ENCODE data around the gene PAIP2.
"Not testable (repeated sequence)": the region's sequence is repeated elsewhere in the genome, so short reads cannot be mapped to it uniquely, and the experiment has no call there.

The PAIP2 gene

DNA sequence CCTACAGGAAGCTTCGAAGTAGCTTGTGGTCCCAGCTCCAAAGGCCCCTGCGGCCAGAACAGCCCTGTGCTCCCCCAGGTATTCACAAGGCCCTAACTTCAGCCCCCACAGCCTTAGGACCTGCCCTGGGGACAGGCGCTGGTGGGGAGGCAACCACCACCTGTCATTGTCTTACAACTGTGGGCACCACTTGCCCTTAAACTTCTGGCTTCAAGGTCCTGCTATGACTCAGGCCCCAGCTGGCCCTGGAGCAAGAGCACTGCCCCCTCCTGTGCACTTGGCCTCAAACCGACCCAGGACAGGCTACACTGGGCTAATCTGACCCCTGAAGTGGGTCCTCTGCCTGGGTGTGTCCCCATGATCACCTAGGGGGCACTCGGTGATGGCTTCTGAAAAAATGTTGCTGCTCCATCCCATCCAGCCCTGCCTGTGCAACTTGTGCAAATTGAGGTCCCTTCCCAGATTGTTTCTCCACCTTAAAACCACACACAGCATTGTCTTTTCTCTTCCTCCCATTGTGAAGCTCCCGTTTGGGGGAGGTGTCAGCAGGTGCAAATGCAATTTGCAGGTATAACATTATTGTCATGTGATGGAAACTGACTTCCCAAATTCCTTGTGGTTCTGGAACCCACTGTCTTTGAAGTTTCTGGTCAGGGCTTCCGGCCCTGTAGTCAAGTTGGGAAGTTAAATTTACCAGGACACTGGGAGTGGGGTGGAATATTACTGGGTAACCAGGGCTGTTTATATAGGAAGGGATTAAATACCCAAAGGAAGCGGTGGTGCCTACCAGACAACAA lies 54.4 kb downstream of the PAIP2 start:
- no peaks in the 10 kb centered on the region for H3K9me3 Mint-ChIP-seq
- peak overlapping the region; percentile 88 for H3K27ac Mint-ChIP-seq
- peak overlapping the region in 1 of 2 donors; percentile 70 for H3K4me3 Mint-ChIP-seq
- no peak for DNase-seq
- H3K27me3 Mint-ChIP-seq: no peaks in the 10 kb centered on the region
- ATAC-seq (replicated peaks): no peak
- H3K4me1 Mint-ChIP-seq: peaks cover 36 to 55% of the 10 kb centered on the region in 2 donors
- peaks cover 23 to 36% of the 10 kb centered on the region in 2 donors for H3K36me3 Mint-ChIP-seq

DNA sequence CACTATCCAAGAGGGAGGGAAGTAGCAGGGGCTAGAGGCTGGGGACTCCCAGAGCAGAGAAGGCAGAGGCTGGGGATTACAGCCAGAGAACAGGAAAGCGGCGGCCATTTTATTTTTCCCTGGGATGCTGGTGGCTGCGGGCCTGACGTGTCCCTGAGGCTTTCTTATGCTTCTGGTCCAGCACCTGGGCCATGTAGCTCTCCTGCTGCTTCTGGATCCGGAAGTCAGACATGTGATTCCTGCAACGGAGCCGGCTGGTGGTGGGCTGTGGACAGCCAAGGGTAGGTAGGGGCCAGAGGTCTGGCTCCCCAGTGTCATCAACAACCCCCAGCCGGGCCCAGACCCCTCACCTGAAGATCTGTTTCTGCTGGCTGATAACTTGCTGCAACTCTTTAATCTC lies 55.0 kb downstream of the PAIP2 start:
- Mint-ChIP-seq H3K27me3 (no peaks in the 10 kb centered on the region), H3K36me3 (peaks cover 25 to 29% of the 10 kb centered on the region in 2 donors), H3K4me3 (no peak overlapping the region), H3K4me1 (peaks cover 30 to 48% of the 10 kb centered on the region in 2 donors), H3K9me3 (no peaks in the 10 kb centered on the region), H3K27ac (peak overlapping the region; percentile 33)
- ATAC-seq (replicated peaks) (no peak), DNase-seq (no peak)

DNA sequence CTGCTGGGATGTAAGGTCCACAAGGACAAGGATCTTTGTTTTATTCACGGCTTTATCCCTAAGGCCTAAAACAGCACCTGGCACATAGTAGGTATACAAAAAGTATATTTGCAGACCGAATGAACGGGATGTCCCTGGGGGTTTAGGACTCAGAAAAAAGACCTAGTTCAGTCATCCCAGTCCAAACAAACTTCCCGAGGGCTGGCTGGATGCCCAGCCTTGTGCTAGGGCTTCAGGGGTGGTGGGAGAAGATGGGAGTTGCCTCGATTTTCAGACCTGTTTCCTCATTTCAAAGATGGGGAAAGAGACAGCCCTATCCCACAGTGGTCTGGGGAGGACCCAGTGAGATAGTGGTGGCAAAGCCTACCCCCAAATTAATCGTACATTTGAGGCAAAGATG lies 56.3 kb downstream of the PAIP2 start:
- Mint-ChIP-seq H3K9me3 (no peaks in the 10 kb centered on the region), H3K36me3 (peaks cover 24 to 25% of the 10 kb centered on the region in 2 donors), H3K4me1 (peaks cover 28 to 50% of the 10 kb centered on the region in 2 donors), H3K4me3 (no peak overlapping the region), H3K27ac (peak overlapping the region; percentile 42), H3K27me3 (no peaks in the 10 kb centered on the region)
- ATAC-seq (replicated peaks) (no peak), DNase-seq (no peak)

DNA sequence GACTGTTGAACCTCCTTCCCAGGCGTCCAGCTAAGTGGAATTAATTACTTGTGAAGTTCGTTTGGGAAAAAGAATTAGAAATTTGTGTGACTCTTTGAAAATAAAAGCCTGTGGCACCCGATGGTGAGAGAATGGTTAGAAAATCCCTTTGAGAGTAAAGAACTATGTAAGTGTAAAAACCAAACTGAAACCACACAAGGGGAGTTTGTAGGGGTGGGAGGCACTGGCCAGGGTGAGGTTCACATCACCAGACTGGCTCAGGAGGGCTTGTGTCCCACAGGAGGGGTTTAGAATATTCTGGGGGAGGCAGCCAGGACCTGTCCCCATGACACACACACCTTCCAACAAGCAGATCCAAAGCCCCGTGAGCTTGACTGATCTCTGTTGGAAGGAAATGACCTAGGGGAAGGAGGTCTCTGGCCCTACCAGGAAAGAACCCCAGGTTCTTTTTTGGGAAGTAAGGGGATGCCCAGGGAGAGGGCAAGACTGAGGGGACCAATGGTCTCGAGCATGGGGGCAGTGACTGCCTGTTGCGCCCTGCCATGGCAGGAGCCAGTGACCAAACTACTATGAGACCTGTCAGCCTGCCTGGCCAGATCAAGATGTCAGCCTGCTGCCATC lies 58.0 kb downstream of the PAIP2 start:
- peak overlapping the region; percentile 8 to 40 for H3K4me3 Mint-ChIP-seq
- no peak for DNase-seq

DNA sequence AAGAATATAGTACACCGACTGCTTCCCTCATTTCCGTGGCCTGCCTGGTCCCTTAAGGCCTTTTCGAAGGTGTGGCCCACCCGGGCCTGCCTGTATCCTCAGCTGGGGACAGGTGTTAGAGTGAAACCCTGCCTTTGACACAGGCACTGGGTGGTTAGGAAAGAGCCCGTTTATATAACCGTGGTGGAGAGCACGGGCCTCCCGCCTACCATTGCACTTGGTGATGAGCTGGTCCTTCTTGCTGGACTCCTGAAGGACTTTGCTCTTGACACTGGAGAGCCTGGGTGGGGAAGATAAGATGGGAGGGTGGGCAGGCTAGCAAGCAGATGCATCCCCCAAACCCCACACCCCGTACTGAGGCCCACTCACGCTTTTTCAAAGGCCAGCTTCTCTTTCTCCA lies 59.9 kb downstream of the PAIP2 start:
- H3K36me3 Mint-ChIP-seq: peaks cover 14 to 15% of the 10 kb centered on the region in 2 donors
- H3K27me3 Mint-ChIP-seq: no peaks in the 10 kb centered on the region
- no peak overlapping the region for H3K4me3 Mint-ChIP-seq
- H3K27ac Mint-ChIP-seq: no peak overlapping the region
- H3K9me3 Mint-ChIP-seq: peaks cover 0 to 1% of the 10 kb centered on the region in 2 donors
- no peak for ATAC-seq (replicated peaks)
- H3K4me1 Mint-ChIP-seq: peaks cover 33 to 50% of the 10 kb centered on the region in 2 donors
- no peak for DNase-seq

More for the DNA sequence above, 58.0 kb downstream of the PAIP2 start:
- Mint-ChIP-seq H3K9me3 (peaks cover 0 to 1% of the 10 kb centered on the region in 2 donors), H3K27ac (peak overlapping the region; percentile 93), H3K36me3 (peaks cover 24 to 27% of the 10 kb centered on the region in 2 donors), H3K27me3 (no peaks in the 10 kb centered on the region), H3K4me1 (peaks cover 38 to 52% of the 10 kb centered on the region in 2 donors)
- peak in 1 of 2 donors; percentile 47 for ATAC-seq (replicated peaks)

DNA sequence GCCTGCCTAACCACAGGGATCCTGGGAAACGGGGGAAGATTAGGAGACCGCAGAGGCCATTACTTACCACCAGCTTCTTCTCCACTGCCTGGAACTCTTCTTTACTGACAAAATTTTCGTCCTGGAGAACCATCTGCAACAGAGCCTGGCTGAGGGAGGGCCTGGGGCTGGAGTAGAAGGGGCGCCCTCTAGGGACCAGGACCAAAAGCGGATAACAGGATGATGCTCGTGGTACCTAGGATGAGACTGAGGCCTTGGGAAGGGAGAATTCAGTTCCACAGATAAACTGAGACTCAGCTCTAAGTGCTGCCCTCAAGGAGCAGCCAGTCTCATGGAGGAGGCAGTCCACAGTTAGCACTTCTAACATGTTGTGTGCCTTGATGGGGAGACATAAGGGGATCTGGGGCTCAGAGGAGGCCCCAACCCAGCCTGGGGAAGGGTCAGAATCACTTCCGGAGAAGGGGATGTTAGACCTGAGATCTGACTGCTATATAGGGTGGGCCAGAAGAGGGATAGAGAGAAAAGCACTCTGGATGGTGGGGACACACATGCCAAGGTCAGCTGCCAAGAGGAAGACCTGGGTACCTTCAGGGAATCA lies 61.0 kb downstream of the PAIP2 start:
- peaks cover 0 to 1% of the 10 kb centered on the region in 2 donors for H3K9me3 Mint-ChIP-seq
- H3K4me1 Mint-ChIP-seq: peaks cover 38 to 50% of the 10 kb centered on the region in 2 donors
- H3K27ac Mint-ChIP-seq: peak overlapping the region; percentile 97
- ATAC-seq (replicated peaks): no peak
- peak overlapping the region; percentile 85 to 87 for H3K4me3 Mint-ChIP-seq
- H3K36me3 Mint-ChIP-seq: peaks cover 7 to 9% of the 10 kb centered on the region in 2 donors
- DNase-seq: no peak
- no peaks in the 10 kb centered on the region for H3K27me3 Mint-ChIP-seq

DNA sequence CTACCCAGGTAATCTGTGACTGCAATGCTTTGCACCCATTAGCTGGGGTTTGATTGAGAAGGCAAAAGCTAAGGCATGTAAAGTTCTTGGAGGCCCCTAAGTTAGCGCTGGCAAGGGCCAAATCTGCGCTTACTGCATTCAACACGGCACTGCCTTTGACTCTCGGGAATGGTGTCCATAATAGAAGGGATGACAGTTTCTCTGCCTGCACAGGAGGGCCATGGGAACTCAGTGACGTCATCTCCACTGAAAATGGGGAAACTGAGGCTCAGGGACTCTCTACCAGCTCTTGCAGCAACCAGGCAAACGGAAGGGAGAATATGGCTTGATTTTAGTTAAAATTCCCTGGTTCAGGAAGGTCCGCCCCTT lies 61.7 kb downstream of the PAIP2 start:
- H3K4me1 Mint-ChIP-seq: peaks cover 41 to 56% of the 10 kb centered on the region in 2 donors
- peaks cover 0 to 1% of the 10 kb centered on the region in 2 donors for H3K9me3 Mint-ChIP-seq

DNA sequence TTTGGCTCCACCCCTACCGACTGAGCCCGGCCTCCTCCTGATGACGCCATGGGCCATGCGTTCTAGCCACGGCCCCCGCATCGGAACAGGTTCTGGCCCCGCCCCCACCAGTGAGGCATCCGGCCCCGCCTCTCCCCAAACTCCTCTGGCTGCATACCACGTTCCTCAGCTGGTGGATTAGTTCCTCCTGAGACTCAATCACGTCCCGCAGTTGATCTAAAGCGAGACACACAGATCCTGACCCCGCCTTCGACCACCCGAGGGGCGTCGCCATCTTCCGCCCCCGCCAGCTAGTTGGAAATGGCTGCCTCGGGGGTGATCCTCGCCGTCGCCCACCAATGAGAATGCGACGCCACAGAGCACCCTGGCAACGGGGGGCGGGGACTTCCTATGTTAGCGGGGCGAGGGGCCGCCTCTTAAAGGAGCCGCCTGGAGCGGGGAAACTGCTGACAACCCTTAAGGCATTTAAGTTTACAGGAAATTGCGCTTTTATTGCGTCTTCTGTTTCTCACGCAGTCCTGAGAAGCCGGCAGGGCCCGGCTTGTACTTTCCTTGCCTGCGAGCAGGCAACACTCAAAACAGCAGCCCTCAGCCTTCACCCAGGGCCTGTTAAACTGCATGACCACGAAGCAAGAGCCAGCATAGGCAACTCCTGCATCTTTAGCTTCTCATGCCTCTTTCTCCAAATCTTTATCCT lies 62.3 kb downstream of the PAIP2 start, which contains the start of gene SPATA24:
SPATA24 (minus strand) TSS at position 303 of the 697 bp plus-strand sequence; CDS start at position 274, 29 bp downstream.
- Mint-ChIP-seq H3K9me3 (peaks cover 0 to 1% of the 10 kb centered on the region in 2 donors), H3K27me3 (no peaks in the 10 kb centered on the region), H3K4me1 (peaks cover 40 to 56% of the 10 kb centered on the region in 2 donors), H3K4me3 (peak within 1 kb of the TSS; percentile 85 to 87), H3K36me3 (peaks cover 5 to 7% of the 10 kb centered on the region in 2 donors), H3K27ac (peak within 1 kb of the TSS; percentile 97)
- ATAC-seq (replicated peaks) (peak; percentile 79 to 86), DNase-seq (peak; percentile 98)

More for the DNA sequence above, 61.7 kb downstream of the PAIP2 start:
- ATAC-seq (replicated peaks) (no peak), DNase-seq (no peak)
- Mint-ChIP-seq H3K27ac (peak overlapping the region; percentile 97), H3K27me3 (no peaks in the 10 kb centered on the region), H3K4me3 (peak overlapping the region; percentile 85 to 87), H3K36me3 (peaks cover 5 to 7% of the 10 kb centered on the region in 2 donors)

DNA sequence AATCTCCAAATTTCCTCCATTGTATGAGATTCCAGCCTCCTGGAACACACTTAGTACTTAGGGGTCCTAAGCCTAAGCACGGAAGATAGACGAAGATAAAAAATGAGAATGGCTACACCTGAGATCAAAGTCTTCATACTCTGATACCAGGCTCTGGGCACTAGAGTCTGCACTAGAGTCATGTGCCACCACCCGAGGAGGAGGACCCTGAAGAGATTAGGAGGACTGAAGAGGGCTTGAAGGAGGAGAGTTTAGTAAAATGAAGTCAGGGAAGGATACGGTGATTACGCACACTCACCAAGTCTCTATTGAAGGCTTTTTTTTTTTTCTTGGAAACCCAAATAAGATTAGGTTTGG lies 62.8 kb downstream of the PAIP2 start:
- Mint-ChIP-seq H3K36me3 (peaks cover 5 to 6% of the 10 kb centered on the region in 2 donors), H3K9me3 (peaks cover 0 to 1% of the 10 kb centered on the region in 2 donors), H3K4me3 (peak overlapping the region; percentile 85 to 87), H3K27me3 (no peaks in the 10 kb centered on the region), H3K27ac (peak overlapping the region; percentile 97), H3K4me1 (peaks cover 35 to 50% of the 10 kb centered on the region in 2 donors)
- ATAC-seq (replicated peaks) (no peak), DNase-seq (no peak)

DNA sequence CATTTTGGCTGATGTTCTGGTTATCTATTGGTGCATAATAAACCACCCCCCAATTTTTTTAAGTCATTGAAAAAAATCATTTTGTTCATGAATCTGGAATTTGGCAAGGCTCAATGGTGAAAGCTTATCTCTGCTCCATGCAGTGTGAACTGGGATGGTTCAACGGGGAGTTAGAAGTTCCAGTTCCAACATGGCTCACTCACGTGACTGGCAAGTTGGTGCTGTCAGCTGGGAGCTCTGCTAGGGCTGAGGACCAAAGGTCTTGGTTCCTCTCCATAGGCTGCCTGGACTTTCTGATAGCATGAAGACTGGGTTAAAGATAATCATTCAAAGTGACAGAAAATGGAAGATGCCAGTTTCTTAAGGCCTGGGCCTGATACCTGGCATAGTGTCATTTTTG lies 65.3 kb downstream of the PAIP2 start:
- Mint-ChIP-seq H3K27ac (peak overlapping the region; percentile 70), H3K36me3 (peaks cover 3 to 4% of the 10 kb centered on the region in 2 donors), H3K9me3 (peaks cover 0 to 1% of the 10 kb centered on the region in 2 donors), H3K4me1 (peaks cover 30 to 44% of the 10 kb centered on the region in 2 donors), H3K27me3 (no peaks in the 10 kb centered on the region), H3K4me3 (no peak overlapping the region)
- DNase-seq: no peak
- no peak for ATAC-seq (replicated peaks)

DNA sequence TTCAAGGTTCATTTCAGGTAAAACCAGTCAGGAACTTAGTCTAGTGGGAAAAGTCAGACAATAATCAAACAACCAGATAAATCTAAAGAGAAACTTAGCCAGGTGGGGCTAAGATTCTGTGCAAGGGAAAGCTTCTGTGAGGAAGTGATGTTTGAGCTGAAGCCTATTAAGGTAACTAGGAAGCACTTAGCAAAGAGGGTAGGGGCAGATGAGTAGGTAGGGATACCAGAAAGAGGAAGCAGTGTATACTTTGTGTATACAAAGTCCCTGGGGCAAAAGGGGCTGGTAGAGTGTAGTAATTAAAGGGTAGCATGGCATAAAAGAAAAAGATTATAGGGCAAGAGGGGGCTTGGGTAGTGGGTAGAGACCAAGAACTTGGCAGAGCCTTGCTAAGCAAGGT lies 65.9 kb downstream of the PAIP2 start:
- Mint-ChIP-seq H3K9me3 (peaks cover 0 to 1% of the 10 kb centered on the region in 2 donors), H3K36me3 (peaks cover 4% of the 10 kb centered on the region in 2 donors), H3K27ac (peak overlapping the region; percentile 70), H3K4me1 (peaks cover 30 to 41% of the 10 kb centered on the region in 2 donors), H3K27me3 (no peaks in the 10 kb centered on the region), H3K4me3 (peak overlapping the region; percentile 4 to 28)
- peak; percentile 62 to 64 for ATAC-seq (replicated peaks)
- DNase-seq: no peak

DNA sequence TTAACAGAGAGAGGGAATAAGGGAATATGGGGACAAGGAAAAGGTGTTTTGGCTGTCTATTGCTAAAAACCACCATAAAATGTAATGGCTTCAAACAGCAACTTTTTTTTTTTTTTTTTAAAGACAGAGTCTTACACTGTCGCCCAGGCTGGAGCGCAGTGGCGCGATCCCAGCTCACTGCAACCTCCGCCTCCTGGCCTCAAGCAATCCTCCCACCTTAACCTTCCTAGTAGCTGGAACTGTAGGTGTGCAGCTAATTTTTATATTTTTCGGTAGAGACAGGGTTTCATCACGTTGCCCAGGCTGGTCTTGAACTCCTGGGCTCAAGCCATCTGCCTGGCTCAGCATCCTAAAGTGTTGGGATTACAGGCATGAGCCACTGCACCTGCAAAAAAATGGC lies 66.5 kb downstream of the PAIP2 start:
- ATAC-seq (replicated peaks): no peak
- Mint-ChIP-seq H3K4me1 (peaks cover 24 to 34% of the 10 kb centered on the region in 2 donors), H3K27me3 (no peaks in the 10 kb centered on the region), H3K9me3 (peaks cover 0 to 1% of the 10 kb centered on the region in 2 donors), H3K27ac (peak overlapping the region; percentile 70), H3K4me3 (no peak overlapping the region), H3K36me3 (peaks cover 6 to 11% of the 10 kb centered on the region in 2 donors)
- DNase-seq: no peak

DNA sequence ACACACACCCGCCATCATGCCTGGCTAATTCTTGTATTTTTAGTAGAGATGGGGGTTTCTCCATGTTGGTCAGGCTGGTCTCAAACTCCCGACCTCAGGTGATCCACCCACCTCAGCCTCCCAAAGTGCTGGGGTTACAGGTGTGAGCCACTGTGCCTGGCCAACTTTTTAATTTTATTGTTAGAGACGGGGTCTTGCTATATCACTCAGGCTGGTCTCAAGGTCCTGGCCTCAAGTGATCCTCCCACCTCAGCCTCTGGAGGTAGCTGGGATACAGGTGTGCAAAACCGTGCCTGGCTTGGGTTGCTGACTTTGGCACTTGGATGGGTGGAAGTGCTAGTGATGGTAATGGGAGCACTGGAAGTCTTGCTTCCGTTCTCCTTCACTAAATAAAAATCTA lies 67.5 kb downstream of the PAIP2 start:
- ATAC-seq (replicated peaks); DNase-seq; H3K4me3 Mint-ChIP-seq; H3K9me3 Mint-ChIP-seq; H3K27me3 Mint-ChIP-seq: not testable (repeated sequence)
- H3K27ac Mint-ChIP-seq: peak overlapping the region; percentile 51
- H3K4me1 Mint-ChIP-seq: peaks cover 21 to 27% of the 10 kb centered on the region in 2 donors
- peaks cover 14 to 19% of the 10 kb centered on the region in 2 donors for H3K36me3 Mint-ChIP-seq

All from stimulated activated naive B cell treated with anti-CD40 and anti-IgM and Interleukin-4, amounts not matched to agents 10 μg/mL and 1 μg/mL and 100 μg/mL, for 72 hours (primary cell).